Fibroblast of villous mesenchyme (primary cell): ENCODE results near the gene C17orf50. TPM values are rescaled to one million over a fixed set of nuclear protein-coding genes. Genes with fewer than 3 reads are reported as not detected.

Source experiments
- DNase-seq: peaks from one replicate; pipeline ENCODE4 v3.0.0-alpha.2; 2010; ENCODE audit warnings: low read depth
- H3K4me3 ChIP-seq: 2 replicates; pipeline ENCODE4 v1.5.1; 2011; ENCODE audit warnings: low read depth, mild to moderate bottlenecking, low read length
- CTCF ChIP-seq: IDR thresholded peaks from 2 replicates; pipeline ENCODE4 v1.5.1; 2012; ENCODE audit warnings: low read depth, mild to moderate bottlenecking, low read length; ENCODE audit not compliant: insufficient read depth
- total RNA-seq: library from RNA; depleted of rRNA; stranded (reverse); fragments of >200 nt; gene quantifications from 2 replicates; pipeline ENCODE4 v1.2.3, GENCODE V29; 2012

C17orf50 gene
- total RNA-seq, 1 donor, result not detected

- H3K4me3 ChIP-seq, result peak within 1 kb of the TSS; percentile 79
- peak; percentile 100 for DNase-seq
- TF ChIP-seq CTCF, result peak; percentile 74
These were observed 48.5 kb downstream of the C17orf50 start, which contains the start of gene TAF15 for GRCh38 chr17:35808962-35809854. Gene TAF15, plus strand, starts transcription at chr17:35809484. Its CDS starts 86 bp downstream, at chr17:35809570.

GRCh38 chr17:35809855-35810461, 49.3 kb downstream of the C17orf50 start:
- DNase-seq, result no peak
- peak overlapping the region; percentile 79 for H3K4me3 ChIP-seq
- no peak for TF ChIP-seq CTCF

- DNase-seq, result no peak
- no peak overlapping the region for H3K4me3 ChIP-seq
- TF ChIP-seq CTCF, result no peak
These were observed 51.1 kb downstream of the C17orf50 start for GRCh38 chr17:35811759-35812158.

- no peak for DNase-seq
- TF ChIP-seq CTCF, result no peak
- H3K4me3 ChIP-seq, result no peak overlapping the region
These were observed 51.8 kb downstream of the C17orf50 start for GRCh38 chr17:35812456-35812855.

Other genes with a start within 250 kb of the C17orf50 start
- not detected in 2 replicates for gene SLFN12L, start 223.2 kb upstream of the C17orf50 start, total RNA-seq
- not detected in 2 replicates for gene SLFN14, start 200.1 kb upstream of the C17orf50 start, total RNA-seq
- gene PEX12, start 182.3 kb upstream of the C17orf50 start, total RNA-seq, result 6.4 and 7.3 TPM in 2 replicates
- 86.7 and 97.6 TPM in 2 replicates for gene AP2B1, start 173.6 kb upstream of the C17orf50 start, total RNA-seq
- 6.4 and 12.1 TPM in 2 replicates for gene RASL10B, start 29.2 kb upstream of the C17orf50 start, total RNA-seq
- not detected in 2 replicates for gene GAS2L2, start 7.6 kb upstream of the C17orf50 start, total RNA-seq
- under 0.01 TPM in 2 replicates for gene MMP28, start 34.8 kb downstream of the C17orf50 start, total RNA-seq
- gene TAF15, start 48.6 kb downstream of the C17orf50 start, total RNA-seq, result 47.1 and 55.4 TPM in 2 replicates
- not detected in 2 replicates for gene HEATR9, start 108.0 kb downstream of the C17orf50 start, total RNA-seq
- gene CCL5, start 119.5 kb downstream of the C17orf50 start, total RNA-seq, result under 0.01 TPM in 1 of 2 replicates, not detected in the other
- 0.32 and 0.43 TPM in 2 replicates for gene RDM1, start 169.9 kb downstream of the C17orf50 start, total RNA-seq
- gene LYZL6, start 182.8 kb downstream of the C17orf50 start, total RNA-seq, result not detected in 2 replicates
- not detected in 2 replicates for gene CCL16, start 220.6 kb downstream of the C17orf50 start, total RNA-seq
- not detected in 2 replicates for gene CCL14, start 225.8 kb downstream of the C17orf50 start, total RNA-seq
- gene CCL15, start 240.7 kb downstream of the C17orf50 start, total RNA-seq, result not detected in 2 replicates